Liver (tissue), 3 donors: Measurements from ENCODE around the gene IL21R.

ENCODE experiments used
- GABPA ChIP-seq, 2 donors: IDR thresholded peaks in 1 of 2; conservative IDR thresholded peaks in 1 of 2; 2 replicates each; pipeline ENCODE4 v1.6.1; 2016; ENCODE audit warnings: antibody characterized with exemption in 2 of 2, mild to moderate bottlenecking in 1 of 2, moderate library complexity in 1 of 2
- JUND ChIP-seq, 2 donors: IDR thresholded peaks; 2 replicates each; pipeline ENCODE4 v1.6.1; 2016; ENCODE audit warnings: antibody characterized with exemption in 2 of 2
- MAX ChIP-seq: IDR thresholded peaks from 2 replicates; pipeline ENCODE4 v1.6.1; 2016; ENCODE audit warnings: antibody characterized with exemption
- RAD21 ChIP-seq, 2 donors: IDR thresholded peaks; 2 replicates each; pipeline ENCODE4 v1.6.1; 2016; ENCODE audit warnings: antibody characterized with exemption in 2 of 2, mild to moderate bottlenecking in 2 of 2
- REST ChIP-seq: IDR thresholded peaks from 2 replicates; pipeline ENCODE4 v1.6.1; 2016; ENCODE audit warnings: antibody characterized with exemption, mild to moderate bottlenecking
- TAF1 ChIP-seq: conservative IDR thresholded peaks from 2 replicates; pipeline ENCODE4 v1.6.1; 2016; ENCODE audit warnings: antibody characterized with exemption, mild to moderate bottlenecking
- ZBTB33 ChIP-seq: IDR thresholded peaks from 2 replicates; pipeline ENCODE4 v1.6.1; 2016; ENCODE audit warnings: antibody characterized with exemption
- TF ChIP-seq, protein P1 (sequence below): fragments of 150-350 bp; IDR thresholded peaks from 2 replicates; pipeline ENCODE4 v1.5.1; 2017; ENCODE audit warnings: improper control_type of control experiment, low read depth, low read length; ENCODE audit not compliant: missing input control
- donor health status: healthy.
- donor health status: healthy.

- TF ChIP-seq, protein P1, sequence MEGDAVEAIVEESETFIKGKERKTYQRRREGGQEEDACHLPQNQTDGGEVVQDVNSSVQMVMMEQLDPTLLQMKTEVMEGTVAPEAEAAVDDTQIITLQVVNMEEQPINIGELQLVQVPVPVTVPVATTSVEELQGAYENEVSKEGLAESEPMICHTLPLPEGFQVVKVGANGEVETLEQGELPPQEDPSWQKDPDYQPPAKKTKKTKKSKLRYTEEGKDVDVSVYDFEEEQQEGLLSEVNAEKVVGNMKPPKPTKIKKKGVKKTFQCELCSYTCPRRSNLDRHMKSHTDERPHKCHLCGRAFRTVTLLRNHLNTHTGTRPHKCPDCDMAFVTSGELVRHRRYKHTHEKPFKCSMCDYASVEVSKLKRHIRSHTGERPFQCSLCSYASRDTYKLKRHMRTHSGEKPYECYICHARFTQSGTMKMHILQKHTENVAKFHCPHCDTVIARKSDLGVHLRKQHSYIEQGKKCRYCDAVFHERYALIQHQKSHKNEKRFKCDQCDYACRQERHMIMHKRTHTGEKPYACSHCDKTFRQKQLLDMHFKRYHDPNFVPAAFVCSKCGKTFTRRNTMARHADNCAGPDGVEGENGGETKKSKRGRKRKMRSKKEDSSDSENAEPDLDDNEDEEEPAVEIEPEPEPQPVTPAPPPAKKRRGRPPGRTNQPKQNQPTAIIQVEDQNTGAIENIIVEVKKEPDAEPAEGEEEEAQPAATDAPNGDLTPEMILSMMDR = no peak
- TF ChIP-seq GABPA (IDR thresholded peaks at IDR 0.05 in 1 of 2, conservative IDR thresholded peaks at IDR 0.05 in 1 of 2) (no peak), REST (no peak), RAD21 (IDR thresholded peaks at IDR 0.05) (no peak), ZBTB33 (no peak), TAF1 (no peak), JUND (IDR thresholded peaks at IDR 0.05) (no peak), MAX (no peak)
Measured at GRCh38 chr16:27366687-27367460, 35.1 kb upstream of the IL21R start.
